Loucy (cell line): ENCODE data around the gene JDP2.

ENCODE experiments used
- H2AFZ ChIP-seq: fragments of 200-600 bp; sonication (generic); 2 replicates; pipeline ENCODE4 v1.6.0; 2016; ENCODE audit warnings: antibody characterized with exemption, mild to moderate bottlenecking, low read length, moderate library complexity
- H3F3A ChIP-seq: fragments of 200-600 bp; 2 replicates; pipeline ENCODE4 v1.6.0; 2016; ENCODE audit warnings: antibody characterized with exemption, low read depth, mild to moderate bottlenecking
- H3K27me3 ChIP-seq: fragments of 200-600 bp; sonication (generic); 2 replicates; pipeline ENCODE4 v1.6.1; 2014; ENCODE audit warnings: low read length, mild to moderate bottlenecking; ENCODE audit not compliant: insufficient read depth, poor library complexity, severe bottlenecking
- H3K36me3 ChIP-seq: fragments of 200-600 bp; sonication (generic); 2 replicates; pipeline ENCODE4 v1.6.1; 2016; ENCODE audit warnings: low read length; ENCODE audit not compliant: insufficient read depth
- H3K4me1 ChIP-seq: fragments of 200-600 bp; sonication (generic); 2 replicates; pipeline ENCODE4 v1.5.1; 2014; ENCODE audit warnings: low read length, mild to moderate bottlenecking; ENCODE audit not compliant: insufficient read depth, poor library complexity, severe bottlenecking
- H3K4me2 ChIP-seq: fragments of 200-600 bp; sonication (generic); 2 replicates; pipeline ENCODE4 v1.6.0; 2014; ENCODE audit warnings: antibody characterized with exemption, low read length, low read depth, mild to moderate bottlenecking; ENCODE audit not compliant: poor library complexity, severe bottlenecking
- H3K4me3 ChIP-seq: fragments of 200-600 bp; sonication (generic); 2 replicates; pipeline ENCODE4 v1.5.1; 2014; ENCODE audit warnings: low read length, mild to moderate bottlenecking, mixed read lengths; ENCODE audit not compliant: poor library complexity, severe bottlenecking
- H3K79me2 ChIP-seq: fragments of 200-600 bp; sonication (generic); 2 replicates; pipeline ENCODE4 v1.6.1; 2014; ENCODE audit warnings: low read length; ENCODE audit not compliant: insufficient read depth
- H3K9ac ChIP-seq: fragments of 200-600 bp; sonication (generic); 2 replicates; pipeline ENCODE4 v1.6.0; 2014; ENCODE audit warnings: mild to moderate bottlenecking, low read depth, low read length, moderate library complexity; ENCODE audit not compliant: poor library complexity, severe bottlenecking
- H3K9me2 ChIP-seq: fragments of 200-600 bp; sonication (generic); replicated peaks from 2 replicates; pipeline ENCODE4 v1.6.1; 2016; ENCODE audit warnings: low read depth, low read length, mixed read lengths
- H3K9me3 ChIP-seq: fragments of 200-600 bp; sonication (generic); 2 replicates; pipeline ENCODE4 v1.6.1; 2014; ENCODE audit warnings: mild to moderate bottlenecking, antibody characterized with exemption, low read length, low read depth; ENCODE audit not compliant: insufficient read depth
- H4K20me1 ChIP-seq: fragments of 200-600 bp; sonication (generic); 2 replicates; pipeline ENCODE4 v1.6.0; 2014; ENCODE audit warnings: antibody characterized with exemption, low read length, mild to moderate bottlenecking; ENCODE audit not compliant: insufficient read depth, poor library complexity, severe bottlenecking
- CTCF ChIP-seq: fragments of 200-600 bp; sonication (generic); conservative IDR thresholded peaks from 2 replicates; pipeline ENCODE4 v1.5.1; 2014; ENCODE audit warnings: mild to moderate bottlenecking, antibody characterized with exemption, low read length
- EZH2phosphoT487 ChIP-seq: fragments of 200-600 bp; IDR thresholded peaks from 2 replicates; pipeline ENCODE4 v1.6.1; 2018; ENCODE audit warnings: antibody characterized with exemption, mild to moderate bottlenecking, moderate library complexity, borderline replicate concordance

Gene JDP2

GRCh38 chr14:75453817-75454434, 26.1 kb downstream of the JDP2 start:
- no peaks in the 10 kb centered on the region for H3K27me3 ChIP-seq
- H4K20me1 ChIP-seq = no peaks in the 10 kb centered on the region
- no peak overlapping the region for H3K9ac ChIP-seq
- no peak overlapping the region for H3K4me3 ChIP-seq
- H3K79me2 ChIP-seq = peaks cover 32% of the 10 kb centered on the region; the same call in 1 of the 2 replicates
- H2AFZ ChIP-seq = no peak overlapping the region
- H3K4me1 ChIP-seq = peaks cover 80% of the 10 kb centered on the region
- H3K4me2 ChIP-seq = no peak overlapping the region
- TF ChIP-seq EZH2phosphoT487 (no peak), CTCF (no peak; the same call in 1 of the 2 replicates)
- H3F3A ChIP-seq = 0 out of 2 replicates have a peak, but pooled peaks cover 4% of the 10 kb centered on the region
- H3K9me2 ChIP-seq = no peaks in the 10 kb centered on the region
- no peaks in the 10 kb centered on the region for H3K9me3 ChIP-seq
- no peaks in the 10 kb centered on the region for H3K36me3 ChIP-seq

- Histone ChIP-seq H2AFZ (no peak overlapping the region), H3K27me3 (no peaks in the 10 kb centered on the region), H3F3A (0 out of 2 replicates have a peak, but pooled peaks cover 4% of the 10 kb centered on the region), H3K9ac (peak overlapping the region; percentile 8), H4K20me1 (no peaks in the 10 kb centered on the region), H3K9me3 (no peaks in the 10 kb centered on the region), H3K9me2 (no peaks in the 10 kb centered on the region), H3K4me1 (peaks cover 80% of the 10 kb centered on the region), H3K79me2 (peaks cover 41% of the 10 kb centered on the region; the same call in 1 of the 2 replicates), H3K4me2 (peak overlapping the region; percentile 25), H3K4me3 (no peak overlapping the region), H3K36me3 (no peaks in the 10 kb centered on the region)
- no peak for TF ChIP-seq CTCF
- no peak for TF ChIP-seq EZH2phosphoT487
These were observed 27.2 kb downstream of the JDP2 start for GRCh38 chr14:75454963-75455546.

- no peak overlapping the region for H3K4me3 ChIP-seq
- H3K79me2 ChIP-seq = peaks cover 43% of the 10 kb centered on the region; the same call in 1 of the 2 replicates
- peak overlapping the region; percentile 77 for H3K9ac ChIP-seq
- H3F3A ChIP-seq = 0 out of 2 replicates have a peak, but pooled peaks cover 4% of the 10 kb centered on the region
- H3K9me2 ChIP-seq = no peaks in the 10 kb centered on the region
- H3K27me3 ChIP-seq = no peaks in the 10 kb centered on the region
- no peaks in the 10 kb centered on the region for H4K20me1 ChIP-seq
- 0 out of 2 replicates have a peak, but pooled peaks cover 1% of the 10 kb centered on the region for H3K36me3 ChIP-seq
- no peaks in the 10 kb centered on the region for H3K9me3 ChIP-seq
- TF ChIP-seq CTCF = no peak
- TF ChIP-seq EZH2phosphoT487 = no peak
- no peak overlapping the region for H2AFZ ChIP-seq
- H3K4me1 ChIP-seq = peaks cover 80% of the 10 kb centered on the region
- peak overlapping the region; percentile 25 for H3K4me2 ChIP-seq
These were observed 28.5 kb downstream of the JDP2 start for GRCh38 chr14:75456069-75456996.
